SK-N-SH (cell line): Measurements from ENCODE around the gene UBE3B. TPM values are rescaled to one million over a fixed set of nuclear protein-coding genes. Genes with fewer than 3 reads are reported as not detected.

Source experiments
- CTCF ChIA-PET: fragments of 300-600, 350-600 bp; formaldehyde crosslinking; extraction: SDS; loops from one replicate; lab custom pipeline; 2021; lab: Yijun Ruan, JAX
- POLR2A ChIA-PET: fragments of 350-600 bp; sonication (Branson Sonifier 250); formaldehyde crosslinking; extraction: SDS; loops from one replicate; lab custom pipeline; 2020; ENCODE audit warnings: antibody characterized with exemption, inconsistent platforms; lab: Yijun Ruan, JAX
- DNase-seq: peaks from one replicate; pipeline ENCODE4 v3.0.0; 2012
- H2AFZ ChIP-seq: fragments of 200-600 bp; sonication (generic); 2 replicates; pipeline ENCODE4 v1.8.1; 2016; ENCODE audit warnings: antibody characterized with exemption, mild to moderate bottlenecking, low read depth
- H3F3A ChIP-seq: fragments of 200-600 bp; sonication (generic); replicated peaks from 2 replicates; pipeline ENCODE3; 2016; ENCODE audit warnings: antibody characterized with exemption, mild to moderate bottlenecking; ENCODE audit not compliant: insufficient read depth
- H3K27ac ChIP-seq, 2 experiments: fragments of 200-500 bp in 1 of 2; fragments of 200-600 bp in 1 of 2; sonication (Bioruptor generic) in 1 of 2; sonication (generic), shearing (Covaris generic) in 1 of 2; 2 replicates each; pipeline versions ENCODE4 v1.5.1 to v1.6.1; 2014 to 2016; ENCODE audit warnings: low read depth in 2 of 2, inconsistent platforms in 1 of 2, low read length in 1 of 2, mild to moderate bottlenecking in 1 of 2, mixed read lengths in 1 of 2
- H3K27me3 ChIP-seq: fragments of 200-600 bp; sonication (generic), shearing (Covaris generic); 2 replicates; pipeline ENCODE4 v1.6.1; 2016; ENCODE audit warnings: mixed run types; ENCODE audit not compliant: insufficient read depth
- H3K36me3 ChIP-seq, 2 experiments: fragments of 200-500 bp in 1 of 2; fragments of 200-600 bp in 1 of 2; sonication (Bioruptor generic) in 1 of 2; sonication (generic) in 1 of 2; replicated peaks in 1 of 2; 2 replicates each; pipeline versions ENCODE3 to v1.5.1; 2014 to 2016; ENCODE audit warnings: low read length in 1 of 2, mild to moderate bottlenecking in 1 of 2; ENCODE audit not compliant: insufficient read depth in 2 of 2, control insufficient read depth in 1 of 2
- H3K4me1 ChIP-seq, 2 experiments: fragments of 200-500 bp in 1 of 2; fragments of 200-600 bp in 1 of 2; sonication (Bioruptor generic) in 1 of 2; sonication (generic), shearing (Covaris generic) in 1 of 2; 2 replicates each; pipeline versions ENCODE4 v1.5.1 to v1.6.1; 2014 to 2016; ENCODE audit warnings: low read depth in 1 of 2, low read length in 1 of 2, mixed run types in 1 of 2; ENCODE audit not compliant: insufficient read depth in 2 of 2, control insufficient read depth in 1 of 2
- H3K4me2 ChIP-seq: fragments of 200-600 bp; sonication (generic), shearing (Covaris generic); 2 replicates; pipeline ENCODE4 v1.6.1; 2017; ENCODE audit warnings: mixed run types
- H3K4me3 ChIP-seq, 2 experiments: fragments of 200-500 bp in 1 of 2; fragments of 200-600 bp in 1 of 2; sonication (Bioruptor generic) in 1 of 2; sonication (generic), shearing (Covaris generic) in 1 of 2; 2 replicates each; pipeline versions ENCODE4 v1.5.1 to v1.8.1; 2014 to 2016; ENCODE audit warnings: low read depth in 2 of 2, inconsistent platforms in 1 of 2, low read length in 1 of 2, mild to moderate bottlenecking in 1 of 2, mixed read lengths in 1 of 2, moderate library complexity in 1 of 2
- H3K79me2 ChIP-seq: fragments of 200-600 bp; sonication (generic); 2 replicates; pipeline ENCODE4 v1.8.1; 2017; ENCODE audit warnings: mild to moderate bottlenecking; ENCODE audit not compliant: insufficient read depth
- H3K9ac ChIP-seq: fragments of 200-600 bp; sonication (generic); 2 replicates; pipeline ENCODE4 v1.6.1; 2017; ENCODE audit warnings: mixed run types
- H3K9me2 ChIP-seq: fragments of 200-600 bp; sonication (generic); 2 replicates; pipeline ENCODE4 v1.6.1; 2017; ENCODE audit warnings: mixed run types
- H3K9me3 ChIP-seq: fragments of 200-600 bp; sonication (generic); 2 replicates; pipeline ENCODE4 v1.6.1; 2017; ENCODE audit warnings: mixed run types, mild to moderate bottlenecking, moderate library complexity
- H4K20me1 ChIP-seq: fragments of 200-600 bp; sonication (generic); 2 replicates; pipeline ENCODE4 v1.6.1; 2017; ENCODE audit warnings: mild to moderate bottlenecking, mixed run types; ENCODE audit not compliant: insufficient read depth
- CHD2 ChIP-seq: fragments of 150-350 bp; IDR thresholded peaks from 2 replicates; pipeline ENCODE4 v1.6.1; 2018; ENCODE audit warnings: low read length; ENCODE audit not compliant: partially characterized antibody
- ELF1 ChIP-seq: IDR thresholded peaks from 2 replicates; pipeline ENCODE4 v1.4.0; 2012
- EP300 ChIP-seq, 2 experiments: IDR thresholded peaks; 2 replicates each; pipeline versions ENCODE4 v1.4.0 to v1.6.1; 2012; ENCODE audit warnings: borderline replicate concordance in 1 of 2, low read depth in 1 of 2, low read length in 1 of 2
- EZH2phosphoT487 ChIP-seq: fragments of 200-600 bp; sonication (generic); IDR thresholded peaks from 2 replicates; pipeline ENCODE4 v1.6.1; 2017; ENCODE audit warnings: low read depth, mixed run types, mild to moderate bottlenecking, antibody characterized with exemption, moderate library complexity, borderline replicate concordance
- FOXJ3 ChIP-seq: sonication (generic); formaldehyde crosslinking; IDR thresholded peaks from 2 replicates; pipeline ENCODE4 v1.5.1; 2020; ENCODE audit warnings: mild to moderate bottlenecking, missing genetic modification reagents
- GABPA ChIP-seq: IDR thresholded peaks from 2 replicates; pipeline ENCODE4 v1.4.0; 2012; ENCODE audit warnings: low read depth, mild to moderate bottlenecking
- IRF3 ChIP-seq: fragments of 150-350 bp; IDR thresholded peaks from 2 replicates; pipeline ENCODE4 v1.6.1; 2016; ENCODE audit warnings: mild to moderate bottlenecking, low read depth, low read length
- JUND ChIP-seq: IDR thresholded peaks from 2 replicates; pipeline ENCODE4 v1.4.0; 2012
- MEF2A ChIP-seq: IDR thresholded peaks from 2 replicates; pipeline ENCODE4 v1.4.0; 2012; ENCODE audit warnings: low read depth, borderline replicate concordance
- MXI1 ChIP-seq: IDR thresholded peaks from 2 replicates; pipeline ENCODE4 v1.6.1; 2012; ENCODE audit warnings: mild to moderate bottlenecking, low read depth, low read length, improper control_type of control experiment
- PBX3 ChIP-seq: IDR thresholded peaks from 2 replicates; pipeline ENCODE4; 2012
- POLR2AphosphoS5 ChIP-seq: IDR thresholded peaks from 2 replicates; pipeline ENCODE4 v1.6.1; 2012; ENCODE audit warnings: low read depth, low read length
- REST ChIP-seq: IDR thresholded peaks from 2 replicates; pipeline ENCODE4 v1.6.1; 2012; ENCODE audit warnings: mild to moderate bottlenecking, low read depth, low read length, moderate library complexity
- RFX5 ChIP-seq: IDR thresholded peaks from 2 replicates; pipeline ENCODE4 v1.6.1; 2012; ENCODE audit warnings: mild to moderate bottlenecking, improper control_type of control experiment, low read length
- TAF1 ChIP-seq: IDR thresholded peaks from 2 replicates; pipeline ENCODE4 v1.6.1; 2012; ENCODE audit warnings: low read depth, mild to moderate bottlenecking, low read length, moderate library complexity, borderline replicate concordance
- TCF12 ChIP-seq: IDR thresholded peaks from 2 replicates; pipeline ENCODE4 v1.4.0; 2012
- ZBTB33 ChIP-seq: IDR thresholded peaks from 2 replicates; pipeline ENCODE4 v1.4.0; 2012; ENCODE audit warnings: low read depth, borderline replicate concordance
- WGBS: methylation state at CpG from one replicate; pipeline ENCODE4 v1.1.6; 2017; ENCODE audit warnings: low lambda C conversion rate; 5-methylcytosine and 5-hydroxymethylcytosine counted together
- polyA plus RNA-seq, 3 experiments: library from polyadenylated mRNA; depleted of rRNA; stranded (reverse); fragments of >200 nt; gene quantifications; 2 replicates each; pipeline ENCODE4 v1.2.3, GENCODE V29; 2012

UBE3B gene
- polyA plus RNA-seq, 1 of the 3 experiments (the other 2 are of a cell fraction): 28.6 TPM

GRCh38 chr12:109535231-109535862 is 57.9 kb downstream of the UBE3B start:
- TF ChIP-seq MEF2A (no peak), CHD2 (no peak), EP300 (IDR thresholded peaks at IDR 0.05; ENCODE audit: borderline replicate concordance in 1 of 2, low read depth in 1 of 2, low read length in 1 of 2) (no peak), JUND (no peak), IRF3 (no peak), PBX3 (no peak), TCF12 (no peak), TAF1 (no peak)
- Histone ChIP-seq H3K4me2 (no peak overlapping the region), H3K27ac (no peak overlapping the region), H3F3A (no peaks in the 10 kb centered on the region), H2AFZ (no peak overlapping the region), H3K9me3 (no peaks in the 10 kb centered on the region), H3K4me1 (peaks cover 6 to 76% of the 10 kb centered on the region in 2 experiments; a peak in 3 of 4 replicates), H3K9ac (no peak overlapping the region), H3K4me3 (no peak overlapping the region), H3K79me2 (no peaks in the 10 kb centered on the region), H3K36me3 (peaks cover 3 to 33% of the 10 kb centered on the region in 2 experiments), H3K9me2 (no peaks in the 10 kb centered on the region), H3K27me3 (no peaks in the 10 kb centered on the region), H4K20me1 (no peaks in the 10 kb centered on the region)
- DNase-seq: no peak
- 98% methylated on average over 20 of the region's 25 CpGs for WGBS
- POLR2A ChIA-PET: no interaction called here
- CTCF ChIA-PET: interaction anchor here (1.3 to 2.7 kb wide), 2 partner anchors 10 kb away, joined by 3 to 7 read pairs; no protein-coding TSS in a partner anchor

- no peaks in the 10 kb centered on the region for H3K27me3 ChIP-seq
- H3F3A ChIP-seq: no peaks in the 10 kb centered on the region
- TF ChIP-seq GABPA (no peak), ELF1 (no peak), ZBTB33 (no peak), REST (no peak), FOXJ3 (CRISPR knock-in tag) (no peak), EZH2phosphoT487 (no peak), TCF12 (no peak), RFX5 (no peak), POLR2AphosphoS5 (no peak), MXI1 (no peak)
- no peak overlapping the region for H3K4me2 ChIP-seq
- DNase-seq: no peak
- ChIA-PET CTCF (interaction anchor here (1.1 to 1.7 kb wide), 5 partner anchors 9 to 310 kb away, joined by 3 to 6 read pairs (median 4); partner anchors contain the start of gene MVK), POLR2A (no interaction called here)
- H3K36me3 ChIP-seq: peaks cover 3 to 28% of the 10 kb centered on the region in 2 experiments
- no peaks in the 10 kb centered on the region for H3K9me3 ChIP-seq
- 90% methylated on average over 5 of the region's 5 CpGs for WGBS
- no peaks in the 10 kb centered on the region for H3K9me2 ChIP-seq
- H3K4me3 ChIP-seq: no peak overlapping the region
- H3K9ac ChIP-seq: no peak overlapping the region
- H2AFZ ChIP-seq: no peak overlapping the region
- no peak overlapping the region for H3K27ac ChIP-seq
- H4K20me1 ChIP-seq: no peaks in the 10 kb centered on the region
- H3K4me1 ChIP-seq: peaks cover 6 to 76% of the 10 kb centered on the region in 2 experiments; a peak in 3 of 4 replicates
- no peaks in the 10 kb centered on the region for H3K79me2 ChIP-seq
These were observed 58.4 kb downstream of the UBE3B start for GRCh38 chr12:109535863-109536250.
